Measurements from ENCODE around the gene STX16. TPM values are rescaled to one million over a fixed set of nuclear protein-coding genes. Genes with fewer than 3 reads are reported as not detected.

Gene STX16
- total and polyA plus RNA-seq, 9 of the 15 experiments (the other 6 are each of a cell fraction or from before 2014, with no cell fraction given), result 4.4 to 43.5 (median 14.7) TPM

DNA sequence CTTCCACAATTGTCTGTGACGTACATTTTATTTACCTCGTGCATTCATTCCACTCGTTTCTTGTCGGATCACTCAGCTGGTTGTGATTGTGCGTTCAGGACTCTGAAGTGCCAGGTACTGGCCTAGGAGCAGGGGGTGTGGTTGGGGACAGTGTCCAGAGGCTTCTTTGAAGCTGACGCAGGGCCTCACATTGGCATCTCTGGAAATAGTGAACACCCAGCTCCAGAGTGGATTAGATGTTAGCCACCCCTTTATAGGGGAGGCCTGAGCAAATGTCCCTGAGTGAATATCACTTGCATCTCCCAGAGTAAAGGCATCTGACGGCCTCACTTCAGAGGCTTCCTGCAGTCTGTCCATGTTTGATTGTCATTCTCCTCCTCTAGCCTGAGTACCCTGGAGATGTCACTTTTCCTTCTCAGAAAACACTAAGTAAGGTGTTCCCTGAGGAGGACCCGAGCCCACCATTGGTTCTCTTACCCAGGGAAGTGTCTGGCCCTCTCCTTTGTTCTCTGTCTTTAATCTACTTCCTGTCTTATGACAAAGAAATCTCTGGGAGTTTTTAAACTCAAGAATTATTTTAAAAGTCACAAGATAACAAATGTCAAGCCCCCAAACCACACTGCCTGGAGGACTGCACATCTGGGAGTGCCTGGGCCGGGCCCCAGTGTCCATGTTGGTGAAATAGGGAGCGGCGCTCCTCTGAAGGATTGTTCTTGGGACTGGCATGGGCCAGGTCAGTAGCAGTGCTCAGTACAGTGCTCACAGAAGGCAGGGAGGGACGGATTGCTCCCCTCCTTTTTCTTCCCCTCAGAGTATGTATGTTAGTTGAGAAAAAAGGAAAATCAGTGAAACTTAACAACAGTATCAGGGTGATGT is 10.8 kb downstream of the STX16 start:
- no peak overlapping the region for H3K4me2 ChIP-seq (ENCODE audit: insufficient read depth, low read length)
- in situ Hi-C loops (cut with MboI) (no loop called here), intact Hi-C loops (cut with micrococcal nuclease) (no loop called here)
- POLR2A ChIA-PET, result interaction anchor here (0.6 to 2.8 kb wide), 4 partner anchors 8 to 370 kb away, joined by 3 to 8 read pairs (median 4); partner anchors contain the start of gene STX16
- H3K36me3 ChIP-seq (ENCODE audit: control insufficient read depth, insufficient read depth, low read length), result peaks cover 45% of the 10 kb centered on the region; the same call in 2 of the 3 replicates
- WGBS (ENCODE audit: insufficient coverage, low coverage, missing lambda C conversion rate), result 89% methylated on average over 11 of the region's 12 CpGs
- H4K20me1 ChIP-seq (replicated peaks; ENCODE audit: control insufficient read depth, insufficient read depth, low read length), result no peaks in the 10 kb centered on the region; the same call in 1 of the 2 replicates
- ATAC-seq (no peak), DNase-seq (ENCODE audit: extremely low read depth in 1 of 4, low spot score in 3 of 4) (no peak), FAIRE-seq (no peak)
- CTCF ChIA-PET (ENCODE audit: low intra/inter-chr PET ratio), result no interaction called here
- H3K9me3 ChIP-seq (replicated peaks; ENCODE audit: control insufficient read depth, insufficient read depth, low read depth, low read length), result no peaks in the 10 kb centered on the region
- H3K4me1 ChIP-seq (replicated peaks in 1 of 2; ENCODE audit: control insufficient read depth in 2 of 2, insufficient read depth in 2 of 2, low read length in 2 of 2), result no peaks in the 10 kb centered on the region; a peak in 1 of 5 replicates
- H2AFZ ChIP-seq (ENCODE audit: low read depth, low read length), result no peak overlapping the region
- peaks cover 77% of the 10 kb centered on the region for H3K79me2 ChIP-seq (ENCODE audit: control insufficient read depth, insufficient read depth, low read length)
- peak overlapping the region; percentile 18; the same call in 1 of the 3 replicates for H3K27ac ChIP-seq (ENCODE audit: extremely low read depth, low read depth, low read length)
- no TSS peak for BruUV-seq (replicated peaks)
- no peak overlapping the region for H3K9ac ChIP-seq (ENCODE audit: insufficient read depth in 1 of 2, low read depth in 2 of 2, low read length in 2 of 2)
- H3K4me3 ChIP-seq, result no peak overlapping the region
- H3K27me3 ChIP-seq (ENCODE audit: control insufficient read depth in 2 of 2, insufficient read depth in 2 of 2, low read length in 2 of 2), result no peaks in the 10 kb centered on the region
- no peaks in the 10 kb centered on the region for H3K9me1 ChIP-seq (ENCODE audit: control insufficient read depth, insufficient read depth, low read length)
- TF ChIP-seq, protein P1, sequence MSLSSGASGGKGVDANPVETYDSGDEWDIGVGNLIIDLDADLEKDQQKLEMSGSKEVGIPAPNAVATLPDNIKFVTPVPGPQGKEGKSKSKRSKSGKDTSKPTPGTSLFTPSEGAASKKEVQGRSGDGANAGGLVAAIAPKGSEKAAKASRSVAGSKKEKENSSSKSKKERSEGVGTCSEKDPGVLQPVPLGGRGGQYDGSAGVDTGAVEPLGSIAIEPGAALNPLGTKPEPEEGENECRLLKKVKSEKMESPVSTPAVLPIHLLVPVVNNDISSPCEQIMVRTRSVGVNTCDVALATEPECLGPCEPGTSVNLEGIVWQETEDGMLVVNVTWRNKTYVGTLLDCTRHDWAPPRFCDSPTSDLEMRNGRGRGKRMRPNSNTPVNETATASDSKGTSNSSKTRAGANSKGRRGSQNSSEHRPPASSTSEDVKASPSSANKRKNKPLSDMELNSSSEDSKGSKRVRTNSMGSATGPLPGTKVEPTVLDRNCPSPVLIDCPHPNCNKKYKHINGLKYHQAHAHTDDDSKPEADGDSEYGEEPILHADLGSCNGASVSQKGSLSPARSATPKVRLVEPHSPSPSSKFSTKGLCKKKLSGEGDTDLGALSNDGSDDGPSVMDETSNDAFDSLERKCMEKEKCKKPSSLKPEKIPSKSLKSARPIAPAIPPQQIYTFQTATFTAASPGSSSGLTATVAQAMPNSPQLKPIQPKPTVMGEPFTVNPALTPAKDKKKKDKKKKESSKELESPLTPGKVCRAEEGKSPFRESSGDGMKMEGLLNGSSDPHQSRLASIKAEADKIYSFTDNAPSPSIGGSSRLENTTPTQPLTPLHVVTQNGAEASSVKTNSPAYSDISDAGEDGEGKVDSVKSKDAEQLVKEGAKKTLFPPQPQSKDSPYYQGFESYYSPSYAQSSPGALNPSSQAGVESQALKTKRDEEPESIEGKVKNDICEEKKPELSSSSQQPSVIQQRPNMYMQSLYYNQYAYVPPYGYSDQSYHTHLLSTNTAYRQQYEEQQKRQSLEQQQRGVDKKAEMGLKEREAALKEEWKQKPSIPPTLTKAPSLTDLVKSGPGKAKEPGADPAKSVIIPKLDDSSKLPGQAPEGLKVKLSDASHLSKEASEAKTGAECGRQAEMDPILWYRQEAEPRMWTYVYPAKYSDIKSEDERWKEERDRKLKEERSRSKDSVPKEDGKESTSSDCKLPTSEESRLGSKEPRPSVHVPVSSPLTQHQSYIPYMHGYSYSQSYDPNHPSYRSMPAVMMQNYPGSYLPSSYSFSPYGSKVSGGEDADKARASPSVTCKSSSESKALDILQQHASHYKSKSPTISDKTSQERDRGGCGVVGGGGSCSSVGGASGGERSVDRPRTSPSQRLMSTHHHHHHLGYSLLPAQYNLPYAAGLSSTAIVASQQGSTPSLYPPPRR (CRISPR knock-in tag; IDR thresholded peaks at IDR 0.05; ENCODE audit: borderline replicate concordance), result no peak
- TF ChIP-seq NR1H2 (CRISPR knock-in tag; IDR thresholded peaks at IDR 0.05) (no peak), TAF15 (IDR thresholded peaks at IDR 0.05; ENCODE audit: low read depth, low read length) (no peak), KHSRP (IDR thresholded peaks at IDR 0.05) (no peak), DPF2 (IDR thresholded peaks at IDR 0.05) (no peak), SRSF7 (optimal IDR thresholded peaks at IDR 0.05; ENCODE audit: low read depth, low read length) (no peak), FOXM1 (IDR thresholded peaks at IDR 0.05; ENCODE audit: low read depth) (no peak), FOXM1 (CRISPR knock-in tag; IDR thresholded peaks at IDR 0.05; ENCODE audit: low read depth) (no peak), ZBED1 (IDR thresholded peaks at IDR 0.05) (no peak), ZKSCAN3 (CRISPR knock-in tag; IDR thresholded peaks at IDR 0.05) (no peak), U2AF2 (optimal IDR thresholded peaks at IDR 0.05; ENCODE audit: low read depth, low read length) (no peak), ZNF445 (CRISPR knock-in tag; IDR thresholded peaks at IDR 0.05; ENCODE audit: low read depth) (no peak), NONO (IDR thresholded peaks at IDR 0.05; ENCODE audit: low read depth in 2 of 2, low read length in 1 of 2) (no peak)
- TF ChIP-seq, protein P2, sequence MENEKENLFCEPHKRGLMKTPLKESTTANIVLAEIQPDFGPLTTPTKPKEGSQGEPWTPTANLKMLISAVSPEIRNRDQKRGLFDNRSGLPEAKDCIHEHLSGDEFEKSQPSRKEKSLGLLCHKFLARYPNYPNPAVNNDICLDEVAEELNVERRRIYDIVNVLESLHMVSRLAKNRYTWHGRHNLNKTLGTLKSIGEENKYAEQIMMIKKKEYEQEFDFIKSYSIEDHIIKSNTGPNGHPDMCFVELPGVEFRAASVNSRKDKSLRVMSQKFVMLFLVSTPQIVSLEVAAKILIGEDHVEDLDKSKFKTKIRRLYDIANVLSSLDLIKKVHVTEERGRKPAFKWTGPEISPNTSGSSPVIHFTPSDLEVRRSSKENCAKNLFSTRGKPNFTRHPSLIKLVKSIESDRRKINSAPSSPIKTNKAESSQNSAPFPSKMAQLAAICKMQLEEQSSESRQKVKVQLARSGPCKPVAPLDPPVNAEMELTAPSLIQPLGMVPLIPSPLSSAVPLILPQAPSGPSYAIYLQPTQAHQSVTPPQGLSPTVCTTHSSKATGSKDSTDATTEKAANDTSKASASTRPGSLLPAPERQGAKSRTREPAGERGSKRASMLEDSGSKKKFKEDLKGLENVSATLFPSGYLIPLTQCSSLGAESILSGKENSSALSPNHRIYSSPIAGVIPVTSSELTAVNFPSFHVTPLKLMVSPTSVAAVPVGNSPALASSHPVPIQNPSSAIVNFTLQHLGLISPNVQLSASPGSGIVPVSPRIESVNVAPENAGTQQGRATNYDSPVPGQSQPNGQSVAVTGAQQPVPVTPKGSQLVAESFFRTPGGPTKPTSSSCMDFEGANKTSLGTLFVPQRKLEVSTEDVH (IDR thresholded peaks at IDR 0.05; ENCODE audit: low read depth, partially characterized antibody), result no peak
